GM18499 (cell line): ENCODE data around the gene MTPN.
A peak's percentile ranks its signal among the peaks of the same experiment; 100 is the strongest.

Experiments used
- ATAC-seq: cut with Tn5 transposase; IDR thresholded peaks from one replicate; pipeline ENCODE4 v1.9.1; 2021; ENCODE audit warnings: moderate number of reproducible peaks; ENCODE audit not compliant: insufficient read depth, unreplicated experiment

The MTPN gene

DNA sequence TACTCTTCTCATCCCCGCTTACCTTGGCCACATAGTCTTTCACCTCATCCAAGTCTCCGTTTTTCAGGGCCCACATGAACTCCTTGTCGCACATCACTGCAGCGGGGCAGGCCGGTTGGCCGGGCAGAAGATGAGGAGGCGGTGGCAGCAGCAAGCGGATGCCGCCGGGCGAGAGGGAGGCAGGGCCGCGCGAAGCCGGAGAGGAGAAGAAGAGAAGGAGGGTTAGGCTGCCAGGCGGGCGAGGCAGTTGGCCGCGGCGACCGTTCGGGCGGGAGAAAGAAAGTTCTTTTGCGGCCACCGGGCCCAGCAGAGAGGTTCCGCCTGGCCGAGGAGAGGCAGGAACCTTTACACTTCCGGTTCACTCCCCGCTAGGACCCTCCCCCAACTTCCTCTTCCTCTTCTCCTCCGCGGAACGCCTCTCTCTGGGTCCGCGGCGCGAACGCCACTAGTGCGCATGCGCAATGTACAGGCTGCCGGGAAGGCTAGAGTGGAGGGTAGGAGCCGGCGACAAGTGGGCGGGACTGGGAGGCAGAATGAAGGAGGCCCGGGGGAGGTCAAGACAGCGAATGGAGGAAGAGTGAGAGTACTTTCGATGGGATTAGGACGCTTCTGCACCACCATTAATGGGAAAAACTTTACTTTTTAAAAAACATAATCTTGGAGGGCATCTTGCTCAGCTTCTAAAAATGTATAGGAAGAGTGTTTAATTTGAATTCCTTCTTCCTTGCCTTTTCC is at the start of gene MTPN:
Gene MTPN, minus strand, starts transcription at position 353 of the 735 bp plus-strand sequence. Its CDS starts 259 bp downstream, at position 94.
- ATAC-seq = peak; percentile 32

- ATAC-seq = no peak
These were observed 49.0 kb upstream of the MTPN start for GRCh38 chr7:136026209-136026608.

DNA sequence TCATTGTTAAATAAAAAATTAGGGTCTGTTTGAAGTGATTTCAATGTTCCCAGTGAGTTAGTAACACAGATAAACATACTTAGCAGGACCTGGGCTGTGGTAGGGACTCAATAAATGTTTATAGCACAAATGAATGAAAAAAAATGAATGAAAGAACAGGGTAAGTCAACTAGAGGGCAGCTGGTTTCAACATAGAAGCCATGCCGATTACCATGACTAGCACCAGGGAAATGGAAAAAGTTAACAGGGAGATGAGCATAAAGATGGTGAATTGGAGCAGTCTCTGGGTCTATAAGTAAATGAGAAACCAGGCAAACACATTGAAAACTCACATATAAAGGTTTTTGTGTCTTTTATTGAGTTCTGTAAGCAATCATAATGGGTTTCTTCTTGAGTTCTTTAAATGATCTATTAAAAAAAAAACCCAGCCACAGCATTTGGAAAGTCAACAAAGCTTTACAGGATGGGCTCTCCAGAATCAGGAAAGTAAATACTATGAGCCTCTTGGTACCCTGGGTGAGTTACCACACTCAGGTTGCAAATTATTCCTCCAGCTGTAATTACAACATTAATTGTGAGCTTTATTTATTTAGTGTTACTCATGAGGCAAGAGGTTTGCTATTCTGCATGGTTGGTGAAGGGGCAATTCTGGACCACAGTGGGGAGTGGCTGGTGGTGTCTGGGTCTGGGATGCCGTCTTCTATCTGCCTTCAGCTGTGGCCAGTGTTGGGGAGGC is 46.1 kb upstream of the MTPN start:
- no peak for ATAC-seq

- ATAC-seq = no peak
These were observed 43.4 kb upstream of the MTPN start for GRCh38 chr7:136020556-136020955.

DNA sequence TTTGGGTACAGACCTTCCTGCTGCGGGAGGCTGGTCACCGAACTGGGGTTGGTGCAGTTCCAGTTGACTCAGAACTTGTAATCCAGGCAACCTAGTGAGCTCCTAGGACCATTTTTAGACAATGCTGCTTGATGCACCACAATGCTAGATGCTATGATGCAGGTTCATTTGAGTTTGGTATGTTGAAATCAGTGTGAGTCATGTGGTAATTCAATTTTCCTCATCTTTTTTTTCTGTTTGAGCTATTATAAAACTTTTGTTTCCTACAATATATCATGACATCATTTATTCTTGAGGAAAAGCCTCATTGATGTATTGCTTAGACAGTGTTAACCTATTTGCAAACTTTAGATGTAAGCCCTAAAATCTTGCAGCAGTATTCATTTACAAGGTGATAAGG is 40.9 kb upstream of the MTPN start:
- no peak for ATAC-seq

DNA sequence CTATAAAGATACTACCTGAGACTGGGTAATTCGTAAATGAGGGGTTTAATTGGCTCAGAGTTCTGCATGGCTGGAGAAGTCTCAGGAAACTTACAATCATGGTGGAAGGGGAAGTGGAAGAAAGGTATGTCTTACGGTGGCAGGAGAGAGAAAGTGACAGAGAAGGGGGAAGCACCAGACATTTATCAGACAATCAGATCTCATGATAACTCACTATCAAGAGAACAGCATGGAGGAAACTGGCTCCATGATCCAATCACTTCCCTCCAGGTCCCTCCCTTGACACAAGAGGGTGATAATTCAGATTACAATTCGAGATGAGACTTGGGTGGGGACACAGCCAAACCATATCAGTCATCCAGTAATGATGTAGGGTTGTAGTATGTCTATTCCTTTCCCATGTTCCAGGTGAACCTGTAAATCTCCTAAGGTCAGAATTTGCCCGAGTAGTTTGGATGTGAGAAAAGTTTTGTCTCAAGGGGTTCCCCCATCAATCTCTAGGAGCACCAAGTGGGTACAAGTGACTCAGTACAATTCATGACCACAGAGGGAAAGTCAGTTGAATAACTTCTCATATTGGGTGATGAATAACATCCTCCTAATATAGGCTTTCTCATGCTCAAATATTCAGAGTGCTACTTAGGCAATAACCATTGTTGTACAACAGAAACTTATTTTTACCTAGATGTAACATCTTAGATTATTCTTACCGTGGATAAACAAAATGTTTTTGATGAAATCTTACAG is 39.7 kb upstream of the MTPN start:
- no peak for ATAC-seq

DNA sequence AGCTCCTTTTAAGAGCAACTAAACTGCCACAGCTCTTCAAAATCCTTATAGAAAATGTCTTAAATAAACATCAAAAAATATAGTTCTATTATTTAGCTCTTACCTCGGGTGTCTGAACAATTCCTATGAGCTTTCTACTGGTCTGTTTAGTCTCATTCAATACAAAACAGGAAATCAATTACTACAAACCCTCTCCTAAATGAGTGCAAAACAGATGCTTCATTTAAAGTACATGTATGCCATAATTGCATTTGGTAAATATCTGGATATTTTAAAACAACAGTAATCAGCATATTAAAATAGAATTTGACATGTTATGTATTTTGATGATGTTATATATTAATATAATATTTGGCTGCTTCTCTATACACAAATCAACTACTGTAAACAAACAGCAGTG is 38.5 kb upstream of the MTPN start:
- no peak for ATAC-seq

DNA sequence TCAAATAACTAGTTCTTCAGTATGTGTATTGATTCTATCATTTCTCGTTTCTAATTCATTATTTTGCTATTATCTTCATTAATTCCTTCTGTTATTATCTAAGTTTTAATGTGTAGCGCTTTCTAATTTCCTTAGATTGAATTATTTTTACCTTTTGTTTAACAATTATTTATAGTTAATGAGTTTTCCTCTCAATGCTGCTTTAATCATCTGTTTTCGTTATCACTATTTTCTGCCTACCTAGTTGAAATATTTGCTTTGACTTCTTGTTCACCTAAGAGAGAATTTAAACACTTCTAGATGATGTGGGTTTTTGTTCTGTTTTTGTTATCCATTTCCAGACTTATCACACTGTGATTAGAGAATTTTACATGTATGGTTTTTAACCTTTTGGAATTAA is 37.5 kb upstream of the MTPN start:
- ATAC-seq = no peak

- no peak for ATAC-seq
These were observed 35.1 kb upstream of the MTPN start for GRCh38 chr7:136012238-136012637.

GRCh38 chr7:136009488-136010079 is 32.4 kb upstream of the MTPN start:
- no peak for ATAC-seq

GRCh38 chr7:136006208-136006607 is 29.0 kb upstream of the MTPN start:
- no peak for ATAC-seq

DNA sequence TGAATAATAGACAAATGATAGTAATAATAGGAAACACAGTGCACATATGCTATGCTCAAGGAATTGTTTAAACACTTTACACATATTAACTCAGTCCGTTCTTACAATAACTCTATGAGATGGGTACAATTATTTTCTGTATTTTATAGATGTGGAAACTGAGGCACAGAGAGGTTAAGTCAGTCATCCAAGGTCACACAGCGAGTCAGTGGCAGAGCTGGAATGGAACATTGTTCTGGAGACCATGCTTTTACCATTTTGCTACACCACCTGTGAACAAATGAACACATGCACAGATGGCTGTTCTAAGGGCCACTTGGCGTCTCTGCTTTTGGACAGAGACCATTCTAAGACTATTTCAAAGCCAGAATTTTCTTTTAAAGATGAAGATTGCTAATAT is 26.9 kb upstream of the MTPN start:
- no peak for ATAC-seq

GRCh38 chr7:136002802-136003201 is 25.6 kb upstream of the MTPN start:
- no peak for ATAC-seq

DNA sequence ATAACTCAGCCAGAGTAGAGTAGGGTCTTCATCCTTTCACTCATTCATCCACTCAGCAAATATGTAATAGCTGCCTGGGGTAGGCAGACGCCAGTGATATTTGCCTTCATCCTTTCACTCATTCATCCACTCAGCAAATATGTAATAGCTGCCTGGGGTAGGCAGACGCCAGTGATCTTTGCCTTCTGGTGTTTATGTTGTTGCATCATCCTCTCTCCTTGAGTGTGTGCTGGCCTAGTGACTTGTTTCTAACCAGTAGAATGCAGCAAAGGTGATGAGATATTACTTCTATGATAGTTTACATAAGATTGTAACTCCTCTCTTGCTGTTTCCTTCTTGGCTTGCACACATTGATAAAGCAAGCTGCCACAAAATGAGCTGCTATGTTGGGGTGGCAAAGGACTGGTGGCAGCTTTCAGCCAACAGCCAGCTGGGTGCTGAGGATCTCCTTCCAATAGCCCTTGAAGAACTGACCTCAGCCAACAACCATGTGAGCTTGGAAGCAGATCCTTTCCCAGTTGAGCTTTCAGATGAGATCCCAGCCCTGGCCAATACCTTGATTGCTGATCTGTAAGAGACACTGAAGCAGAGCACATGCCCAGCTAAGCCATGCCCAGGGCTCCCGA is 23.2 kb upstream of the MTPN start:
- no peak for ATAC-seq

GRCh38 chr7:135998081-135998480 is 20.9 kb upstream of the MTPN start:
- no peak for ATAC-seq

DNA sequence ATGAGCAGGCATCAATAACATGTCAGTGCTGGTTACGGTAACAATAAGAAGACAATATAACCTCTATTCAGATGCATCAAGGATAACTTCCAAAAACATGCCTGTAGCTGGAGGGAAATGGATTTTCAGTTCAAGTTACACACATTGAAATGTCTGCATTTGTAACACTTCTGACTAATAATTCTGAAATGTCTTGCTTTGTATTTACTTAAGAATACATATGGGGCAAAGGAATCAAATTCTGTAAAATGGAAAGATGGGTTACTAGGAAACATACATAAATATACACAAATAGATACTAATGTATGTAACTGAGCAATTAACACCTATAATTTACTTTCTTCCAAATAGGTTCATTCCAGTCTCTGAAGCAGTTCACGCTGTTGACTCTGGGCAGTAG is 18.6 kb upstream of the MTPN start:
- ATAC-seq = no peak

GRCh38 chr7:135994466-135995205 is 17.5 kb upstream of the MTPN start:
- ATAC-seq = no peak

DNA sequence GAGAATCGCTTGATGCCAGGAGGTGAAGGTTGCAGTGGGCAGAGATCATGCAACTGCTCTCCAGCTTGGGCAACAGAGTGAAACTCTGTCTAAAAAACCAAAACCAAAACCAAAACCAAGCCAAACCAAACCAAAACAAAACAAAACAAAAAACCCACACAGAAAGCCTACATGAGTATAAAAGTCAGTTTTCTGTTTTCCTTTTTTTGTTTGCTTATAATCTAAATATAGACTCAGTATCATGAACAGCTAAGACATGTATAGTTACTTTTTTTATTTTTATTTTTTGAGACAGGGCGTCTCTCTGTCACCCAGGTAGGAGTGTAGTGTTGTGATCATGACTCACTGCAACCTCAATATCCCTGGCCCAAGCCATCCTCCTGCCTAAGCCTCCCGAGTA is 16.8 kb upstream of the MTPN start:
- peak; percentile 76 for ATAC-seq

DNA sequence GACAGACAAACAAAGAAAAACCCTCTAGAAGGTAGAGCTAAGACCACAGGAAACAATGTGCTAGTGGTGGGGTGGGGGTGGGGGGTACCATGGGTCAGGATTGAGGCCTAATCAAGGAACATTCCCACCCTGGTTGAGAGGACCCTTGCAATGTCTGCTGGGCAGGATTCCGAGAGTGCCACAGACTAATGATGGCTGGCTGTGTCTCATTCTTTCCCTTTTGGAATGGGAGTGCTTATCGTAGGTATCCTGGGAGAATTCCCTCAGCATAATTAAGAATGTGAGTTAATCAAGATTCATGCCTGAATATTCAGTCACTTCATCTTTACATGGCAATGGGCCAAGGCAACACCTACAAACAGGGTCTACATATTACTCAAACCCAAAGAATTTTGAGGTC is 14.7 kb upstream of the MTPN start:
- ATAC-seq = no peak

GRCh38 chr7:135991322-135991721 is 14.2 kb upstream of the MTPN start:
- no peak for ATAC-seq
